HG03095 (cell line): ENCODE data around the gene HPSE2.

Source experiments
- ATAC-seq: cut with Tn5 transposase; IDR thresholded peaks from one replicate; pipeline ENCODE4 v1.9.1; 2021; ENCODE audit warnings: moderate library complexity; ENCODE audit not compliant: unreplicated experiment

The HPSE2 gene

GRCh38 chr10:98628206-98628605 lies 607.4 kb downstream of the HPSE2 start:
- ATAC-seq: no peak

- ATAC-seq: no peak
These were observed 607.9 kb downstream of the HPSE2 start for GRCh38 chr10:98627711-98628110.

- no peak for ATAC-seq
These were observed 610.7 kb downstream of the HPSE2 start for GRCh38 chr10:98624963-98625362.

- ATAC-seq: no peak
These were observed 612.5 kb downstream of the HPSE2 start for GRCh38 chr10:98623176-98623575.

GRCh38 chr10:98621630-98622029 lies 614.0 kb downstream of the HPSE2 start:
- ATAC-seq: no peak

GRCh38 chr10:98620503-98620902 lies 615.1 kb downstream of the HPSE2 start:
- no peak for ATAC-seq

GRCh38 chr10:98619446-98619845 lies 616.2 kb downstream of the HPSE2 start:
- ATAC-seq: no peak

- no peak for ATAC-seq
These were observed 617.6 kb downstream of the HPSE2 start for GRCh38 chr10:98617906-98618520.

- ATAC-seq: no peak
These were observed 622.2 kb downstream of the HPSE2 start for GRCh38 chr10:98613446-98613845.

- no peak for ATAC-seq
These were observed 624.2 kb downstream of the HPSE2 start for GRCh38 chr10:98611436-98611835.

- no peak for ATAC-seq
These were observed 624.8 kb downstream of the HPSE2 start for GRCh38 chr10:98610836-98611235.

- no peak for ATAC-seq
These were observed 625.4 kb downstream of the HPSE2 start for GRCh38 chr10:98610301-98610700.

GRCh38 chr10:98609265-98609664 lies 626.4 kb downstream of the HPSE2 start:
- ATAC-seq: no peak

- no peak for ATAC-seq
These were observed 627.2 kb downstream of the HPSE2 start for GRCh38 chr10:98608411-98608810.

GRCh38 chr10:98602224-98602623 lies 633.4 kb downstream of the HPSE2 start:
- ATAC-seq: no peak

GRCh38 chr10:98599032-98599610 lies 636.5 kb downstream of the HPSE2 start:
- ATAC-seq: no peak

GRCh38 chr10:98596404-98596803 lies 639.2 kb downstream of the HPSE2 start:
- ATAC-seq: no peak

GRCh38 chr10:98589691-98590090 lies 646.0 kb downstream of the HPSE2 start:
- no peak for ATAC-seq

GRCh38 chr10:98589007-98589406 lies 646.6 kb downstream of the HPSE2 start:
- no peak for ATAC-seq

GRCh38 chr10:98587156-98587837 lies 648.4 kb downstream of the HPSE2 start:
- no peak for ATAC-seq

GRCh38 chr10:98586096-98586495 lies 649.6 kb downstream of the HPSE2 start:
- ATAC-seq: no peak

- no peak for ATAC-seq
These were observed 653.3 kb downstream of the HPSE2 start for GRCh38 chr10:98582363-98582762.
